ENCODE data around the gene VIL1.

DNA sequence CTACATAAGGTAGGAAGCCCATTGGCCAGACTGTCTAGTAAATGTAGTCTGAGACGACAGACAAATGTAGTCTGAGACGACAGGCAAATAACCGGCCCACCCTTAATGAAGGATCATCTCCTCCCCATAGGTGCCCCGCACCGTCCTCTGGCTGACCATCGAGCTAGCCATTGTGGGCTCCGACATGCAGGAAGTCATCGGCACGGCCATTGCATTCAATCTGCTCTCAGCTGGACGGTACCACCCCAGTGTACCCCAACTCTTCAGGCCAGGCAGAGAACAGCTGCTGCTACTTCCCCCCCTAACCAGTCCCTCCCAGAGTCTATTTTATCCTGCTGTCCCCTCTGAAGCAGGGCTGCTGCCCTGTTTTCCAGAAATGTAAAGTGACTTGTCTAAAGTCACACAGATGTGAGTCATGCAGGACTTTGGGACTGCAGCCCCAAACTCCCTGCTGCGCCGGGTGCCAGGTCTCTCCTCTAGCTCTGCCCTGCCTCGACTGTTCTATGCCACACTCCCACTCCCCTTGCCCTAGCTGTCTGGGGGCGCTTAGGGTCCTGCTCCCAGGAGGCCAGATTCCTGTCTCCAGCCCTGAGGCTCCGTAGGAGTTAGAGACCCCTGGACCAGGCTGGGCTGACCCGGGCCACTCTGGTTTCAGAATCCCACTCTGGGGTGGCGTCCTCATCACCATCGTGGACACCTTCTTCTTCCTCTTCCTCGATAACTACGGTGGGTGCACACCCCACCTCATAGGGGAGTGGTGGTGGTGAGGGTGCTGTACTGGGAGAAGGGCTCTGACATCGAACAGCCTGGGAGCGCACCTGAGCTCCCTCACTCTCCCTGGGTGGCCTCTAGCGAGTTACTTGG lies 32.2 kb upstream of the VIL1 start:
- TF ChIP-seq, protein P1, sequence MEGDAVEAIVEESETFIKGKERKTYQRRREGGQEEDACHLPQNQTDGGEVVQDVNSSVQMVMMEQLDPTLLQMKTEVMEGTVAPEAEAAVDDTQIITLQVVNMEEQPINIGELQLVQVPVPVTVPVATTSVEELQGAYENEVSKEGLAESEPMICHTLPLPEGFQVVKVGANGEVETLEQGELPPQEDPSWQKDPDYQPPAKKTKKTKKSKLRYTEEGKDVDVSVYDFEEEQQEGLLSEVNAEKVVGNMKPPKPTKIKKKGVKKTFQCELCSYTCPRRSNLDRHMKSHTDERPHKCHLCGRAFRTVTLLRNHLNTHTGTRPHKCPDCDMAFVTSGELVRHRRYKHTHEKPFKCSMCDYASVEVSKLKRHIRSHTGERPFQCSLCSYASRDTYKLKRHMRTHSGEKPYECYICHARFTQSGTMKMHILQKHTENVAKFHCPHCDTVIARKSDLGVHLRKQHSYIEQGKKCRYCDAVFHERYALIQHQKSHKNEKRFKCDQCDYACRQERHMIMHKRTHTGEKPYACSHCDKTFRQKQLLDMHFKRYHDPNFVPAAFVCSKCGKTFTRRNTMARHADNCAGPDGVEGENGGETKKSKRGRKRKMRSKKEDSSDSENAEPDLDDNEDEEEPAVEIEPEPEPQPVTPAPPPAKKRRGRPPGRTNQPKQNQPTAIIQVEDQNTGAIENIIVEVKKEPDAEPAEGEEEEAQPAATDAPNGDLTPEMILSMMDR (IDR thresholded peaks at IDR 0.05; ENCODE audit: poor library complexity, severe bottlenecking): no peak
- TF ChIP-seq TAF1 (IDR thresholded peaks at IDR 0.05; ENCODE audit: low read depth) (no peak), POLR2AphosphoS5 (IDR thresholded peaks at IDR 0.05) (no peak)
